ENCODE measurements around the gene NXN.
"Not testable (repeated sequence)": the region's sequence is repeated elsewhere in the genome, so short reads cannot be mapped to it uniquely, and the experiment has no call there.

The NXN gene

GRCh38 chr17:962166-962565, 17.4 kb downstream of the NXN start:
- H3K36me3 ChIP-seq (ENCODE audit: insufficient read depth, insufficient read length, low read length): peaks cover 13% of the 10 kb centered on the region
- H3K9me3 ChIP-seq (ENCODE audit: insufficient read depth, low read length): no peaks in the 10 kb centered on the region
- H3K9ac ChIP-seq (ENCODE audit: insufficient read length, low read depth): no peak overlapping the region
- H3K4me1 ChIP-seq (ENCODE audit: insufficient read depth, insufficient read length): peaks cover 10% of the 10 kb centered on the region
- no peak for DNase-seq (ENCODE audit: low read depth, low spot score)
- TF ChIP-seq ZNF274 (IDR thresholded peaks at IDR 0.05; ENCODE audit: low read depth, low read length) (no peak), YY1 (IDR thresholded peaks at IDR 0.05; ENCODE audit: insufficient read depth, insufficient read length) (no peak), SUZ12 (IDR thresholded peaks at IDR 0.05; ENCODE audit: extremely low read depth, insufficient read depth, insufficient read length) (no peak)
- H3K4me3 ChIP-seq (ENCODE audit: insufficient read length, low read depth): no peak overlapping the region
- no peaks in the 10 kb centered on the region for H3K27me3 ChIP-seq (ENCODE audit: insufficient read depth, insufficient read length)

GRCh38 chr17:958712-959451, 20.7 kb downstream of the NXN start:
- DNase-seq (ENCODE audit: low read depth, low spot score): no peak
- Histone ChIP-seq H3K36me3 (ENCODE audit: insufficient read depth, insufficient read length, low read length) (peaks cover 15% of the 10 kb centered on the region), H3K9me3 (ENCODE audit: insufficient read depth, low read length) (no peaks in the 10 kb centered on the region), H3K4me1 (ENCODE audit: insufficient read depth, insufficient read length) (peaks cover 2% of the 10 kb centered on the region), H3K27me3 (ENCODE audit: insufficient read depth, insufficient read length) (no peaks in the 10 kb centered on the region), H3K9ac (ENCODE audit: insufficient read length, low read depth) (no peak overlapping the region), H3K4me3 (ENCODE audit: insufficient read length, low read depth) (no peak overlapping the region)
- TF ChIP-seq YY1 (IDR thresholded peaks at IDR 0.05; ENCODE audit: insufficient read depth, insufficient read length) (no peak), SUZ12 (IDR thresholded peaks at IDR 0.05; ENCODE audit: extremely low read depth, insufficient read depth, insufficient read length) (no peak), ZNF274 (IDR thresholded peaks at IDR 0.05; ENCODE audit: low read depth, low read length) (no peak)

- TF ChIP-seq SUZ12 (IDR thresholded peaks at IDR 0.05; ENCODE audit: extremely low read depth, insufficient read depth, insufficient read length): no peak
- TF ChIP-seq YY1 (IDR thresholded peaks at IDR 0.05; ENCODE audit: insufficient read depth, insufficient read length): no peak
- no peak for TF ChIP-seq ZNF274 (IDR thresholded peaks at IDR 0.05; ENCODE audit: low read depth, low read length)
- Histone ChIP-seq H3K4me3 (ENCODE audit: insufficient read length, low read depth) (no peak overlapping the region), H3K27me3 (ENCODE audit: insufficient read depth, insufficient read length) (no peaks in the 10 kb centered on the region), H3K4me1 (ENCODE audit: insufficient read depth, insufficient read length) (no peaks in the 10 kb centered on the region), H3K9me3 (ENCODE audit: insufficient read depth, low read length) (no peaks in the 10 kb centered on the region), H3K36me3 (ENCODE audit: insufficient read depth, insufficient read length, low read length) (peaks cover 15% of the 10 kb centered on the region), H3K9ac (ENCODE audit: insufficient read length, low read depth) (no peak overlapping the region)
- no peak for DNase-seq (ENCODE audit: low read depth, low spot score)
Observed at GRCh38 chr17:957856-958421, 21.6 kb downstream of the NXN start.

GRCh38 chr17:956905-957304, 22.7 kb downstream of the NXN start:
- no peak for TF ChIP-seq SUZ12 (IDR thresholded peaks at IDR 0.05; ENCODE audit: extremely low read depth, insufficient read depth, insufficient read length)
- TF ChIP-seq YY1 (IDR thresholded peaks at IDR 0.05; ENCODE audit: insufficient read depth, insufficient read length): no peak
- TF ChIP-seq ZNF274 (IDR thresholded peaks at IDR 0.05; ENCODE audit: low read depth, low read length): no peak
- H3K9me3 ChIP-seq (ENCODE audit: insufficient read depth, low read length): no peaks in the 10 kb centered on the region
- no peak for DNase-seq (ENCODE audit: low read depth, low spot score)

GRCh38 chr17:954431-955164, 25.0 kb downstream of the NXN start:
- TF ChIP-seq SUZ12 (IDR thresholded peaks at IDR 0.05; ENCODE audit: extremely low read depth, insufficient read depth, insufficient read length): no peak
- no peak for TF ChIP-seq ZNF274 (IDR thresholded peaks at IDR 0.05; ENCODE audit: low read depth, low read length)
- TF ChIP-seq YY1 (IDR thresholded peaks at IDR 0.05; ENCODE audit: insufficient read depth, insufficient read length): no peak
- Histone ChIP-seq H3K27me3 (ENCODE audit: insufficient read depth, insufficient read length) (no peaks in the 10 kb centered on the region), H3K4me3 (ENCODE audit: insufficient read length, low read depth) (no peak overlapping the region), H3K36me3 (ENCODE audit: insufficient read depth, insufficient read length, low read length) (peaks cover 12% of the 10 kb centered on the region), H3K4me1 (ENCODE audit: insufficient read depth, insufficient read length) (peaks cover 3% of the 10 kb centered on the region), H3K9me3 (ENCODE audit: insufficient read depth, low read length) (no peaks in the 10 kb centered on the region), H3K9ac (ENCODE audit: insufficient read length, low read depth) (peak overlapping the region; percentile 50)
- no peak for DNase-seq (ENCODE audit: low read depth, low spot score)

More at GRCh38 chr17:956905-957304, 22.7 kb downstream of the NXN start:
- no peak overlapping the region for H3K9ac ChIP-seq (ENCODE audit: insufficient read length, low read depth)
- H3K4me3 ChIP-seq (ENCODE audit: insufficient read length, low read depth): no peak overlapping the region
- H3K36me3 ChIP-seq (ENCODE audit: insufficient read depth, insufficient read length, low read length): peaks cover 15% of the 10 kb centered on the region
- no peaks in the 10 kb centered on the region for H3K27me3 ChIP-seq (ENCODE audit: insufficient read depth, insufficient read length)
- H3K4me1 ChIP-seq (ENCODE audit: insufficient read depth, insufficient read length): no peaks in the 10 kb centered on the region

GRCh38 chr17:953767-954166, 25.8 kb downstream of the NXN start:
- TF ChIP-seq YY1 (IDR thresholded peaks at IDR 0.05; ENCODE audit: insufficient read depth, insufficient read length) (no peak), ZNF274 (IDR thresholded peaks at IDR 0.05; ENCODE audit: low read depth, low read length) (no peak)
- Histone ChIP-seq H3K36me3 (ENCODE audit: insufficient read depth, insufficient read length, low read length) (peaks cover 12% of the 10 kb centered on the region), H3K9ac (ENCODE audit: insufficient read length, low read depth) (no peak overlapping the region), H3K9me3 (ENCODE audit: insufficient read depth, low read length) (no peaks in the 10 kb centered on the region), H3K27me3 (ENCODE audit: insufficient read depth, insufficient read length) (no peaks in the 10 kb centered on the region), H3K4me3 (ENCODE audit: insufficient read length, low read depth) (no peak overlapping the region), H3K4me1 (ENCODE audit: insufficient read depth, insufficient read length) (peaks cover 3% of the 10 kb centered on the region)
- no peak for DNase-seq (ENCODE audit: low read depth, low spot score)

GRCh38 chr17:952592-952991, 27.0 kb downstream of the NXN start:
- H3K4me3 ChIP-seq (ENCODE audit: insufficient read length, low read depth); H3K36me3 ChIP-seq (ENCODE audit: insufficient read depth, insufficient read length, low read length); H3K9me3 ChIP-seq (ENCODE audit: insufficient read depth, low read length); DNase-seq (ENCODE audit: low read depth, low spot score); H3K27me3 ChIP-seq (ENCODE audit: insufficient read depth, insufficient read length); H3K9ac ChIP-seq (ENCODE audit: insufficient read length, low read depth); H3K4me1 ChIP-seq (ENCODE audit: insufficient read depth, insufficient read length): not testable (repeated sequence)

Data from NT2/D1 (cell line).